K562 (cell line): Measurements from ENCODE around the gene SON. TPM values are rescaled to one million over a fixed set of nuclear protein-coding genes. Genes with fewer than 3 reads are reported as not detected.

Experiments used
- CBFB ChIP-seq: sonication (generic); formaldehyde crosslinking; IDR thresholded peaks from 2 replicates; pipeline ENCODE4 v1.4.0; 2020; ENCODE audit warnings: mild to moderate bottlenecking, missing genetic modification reagents
- CBX5 ChIP-seq: IDR thresholded peaks from 2 replicates; pipeline ENCODE4 v1.6.1; 2014; ENCODE audit warnings: low read depth, borderline replicate concordance
- MECOM ChIP-seq: fragments of 250-450 bp; sonication (Bioruptor Pico); IDR thresholded peaks from 2 replicates; pipeline ENCODE4 v1.8.0; 2022; ENCODE audit warnings: inconsistent platforms
- NELFE ChIP-seq: IDR thresholded peaks from 2 replicates; pipeline ENCODE4 v1.6.1; 2011; ENCODE audit warnings: mild to moderate bottlenecking; ENCODE audit not compliant: insufficient read depth, insufficient read length
- RFX5 ChIP-seq: IDR thresholded peaks from 2 replicates; pipeline ENCODE4 v1.6.1; 2011; ENCODE audit warnings: low read depth, mild to moderate bottlenecking, improper control_type of control experiment, low read length
- SMARCA4 ChIP-seq: fragments of 450-650 bp; IDR thresholded peaks from 2 replicates; pipeline ENCODE4 v1.6.1; 2016
- XRCC5 ChIP-seq: fragments of 200-400 bp; formaldehyde crosslinking; IDR thresholded peaks from 2 replicates; pipeline ENCODE4 v1.6.1; 2017; ENCODE audit warnings: low read depth, mild to moderate bottlenecking, low read length
- ZNF24 ChIP-seq: fragments of 450-650 bp; IDR thresholded peaks from 2 replicates; pipeline ENCODE4 v1.6.1; 2016
- ZNF282 ChIP-seq: sonication (generic); formaldehyde crosslinking; IDR thresholded peaks from 2 replicates; pipeline ENCODE4 v1.8.1; 2023; ENCODE audit warnings: missing genetic modification reagents
- ZNF592 ChIP-seq: fragments of 450-650 bp; IDR thresholded peaks from 2 replicates; pipeline ENCODE4 v1.6.1; 2017; ENCODE audit warnings: antibody characterized with exemption, mild to moderate bottlenecking
- polyA plus RNA-seq, 8 experiments: library from polyadenylated mRNA; depleted of rRNA in 4 of 8; stranded (reverse) in 5 of 8; unstranded in 3 of 8; fragments of >200 nt; fragmentation: Nextera tagmentation in 2 of 8; fragmentation: Illumina TruSeq in 1 of 8; extraction: Ambion mirVana in 2 of 8; extraction: Trizol in 1 of 8; gene quantifications; 2 replicates each; pipeline versions ENCODE4 v1.2.1 to v1.2.3, GENCODE V29; 2011 to 2014; ENCODE audit warnings: inconsistent platforms in 1 of 8, missing spikeins in 1 of 8
- total RNA-seq, 7 experiments: library from RNA; depleted of rRNA in 6 of 7; stranded (reverse); fragments of >200 nt in 6 of 7; fragmentation: Illumina TruSeq in 2 of 7; extraction: Trizol in 2 of 7; gene quantifications; 2 replicates each; pipeline versions ENCODE4 v1.2.1 to v1.2.3, GENCODE V29; 2011 to 2021; ENCODE audit warnings: low replicate concordance in 1 of 7
- TF ChIP-seq, protein P1 (sequence below): fragments of 250-450 bp; sonication (Bioruptor Pico); IDR thresholded peaks from 2 replicates; pipeline ENCODE4 v1.5.0; 2021; ENCODE audit warnings: mild to moderate bottlenecking, moderate library complexity
- TF ChIP-seq, protein P2 (sequence below): sonication (generic); formaldehyde crosslinking; IDR thresholded peaks from 2 replicates; pipeline ENCODE4 v1.8.0; 2023; ENCODE audit warnings: missing genetic modification reagents, mild to moderate bottlenecking, borderline replicate concordance

The SON gene
- total and polyA plus RNA-seq, 9 of the 15 experiments (the other 6 are each of a cell fraction or from before 2014, with no cell fraction given) = 105 to 742 (median 187) TPM

GRCh38 chr21:33542640-33543504 lies at the start of gene SON (continued):
- TF ChIP-seq, protein P1, sequence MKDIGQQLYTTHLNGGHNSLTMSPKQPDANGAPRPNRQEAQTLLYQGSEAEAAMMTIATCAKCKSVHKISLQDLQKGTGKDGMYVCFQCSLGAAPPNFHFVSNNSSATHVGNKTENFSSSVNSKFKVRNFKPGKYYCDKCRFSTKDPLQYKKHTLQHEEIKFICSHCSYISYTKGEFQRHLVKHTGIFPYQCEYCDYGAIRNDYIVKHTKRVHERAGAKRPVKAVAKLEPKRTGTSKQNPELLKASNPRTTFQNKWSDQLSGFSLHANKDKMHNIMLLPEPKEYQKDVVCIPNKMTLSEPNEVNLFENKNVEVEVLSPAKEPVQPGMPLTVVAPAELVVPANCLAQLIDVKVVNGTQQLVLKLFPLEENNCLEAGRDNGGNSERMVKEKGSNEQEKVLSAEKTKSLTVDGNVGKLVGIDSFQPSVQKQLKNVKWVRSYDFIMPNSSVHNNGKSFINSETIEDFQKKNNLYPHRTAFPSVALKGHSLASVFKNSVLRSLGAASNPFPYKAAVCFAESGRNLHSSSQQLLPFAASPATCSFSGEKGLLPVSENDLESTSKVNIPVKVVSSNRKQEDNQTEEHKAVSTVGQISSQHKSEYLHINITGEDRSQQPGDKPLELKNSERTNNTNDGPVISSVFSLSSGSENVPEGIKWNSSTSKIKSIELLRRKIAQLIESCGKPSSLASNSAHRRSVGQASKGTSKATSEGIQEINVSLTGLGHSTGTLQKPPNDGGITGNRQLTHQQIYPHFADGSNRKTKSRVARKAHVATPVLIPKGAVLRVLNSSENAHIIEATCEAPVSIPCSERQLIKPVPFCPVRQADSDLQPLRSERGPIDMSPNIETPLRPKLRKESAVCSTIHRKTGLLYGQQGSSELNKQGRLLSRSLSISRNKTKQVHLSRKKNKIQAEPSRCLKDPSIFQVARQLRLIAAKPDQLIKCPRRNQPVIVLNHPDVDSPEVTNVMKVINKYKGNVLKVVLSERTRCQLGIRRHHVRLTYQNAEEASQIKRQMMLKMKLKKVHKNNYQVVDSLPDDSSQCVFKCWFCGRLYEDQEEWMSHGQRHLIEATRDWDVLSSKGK (CRISPR knock-in tag) = no peak
- TF ChIP-seq, protein P2, sequence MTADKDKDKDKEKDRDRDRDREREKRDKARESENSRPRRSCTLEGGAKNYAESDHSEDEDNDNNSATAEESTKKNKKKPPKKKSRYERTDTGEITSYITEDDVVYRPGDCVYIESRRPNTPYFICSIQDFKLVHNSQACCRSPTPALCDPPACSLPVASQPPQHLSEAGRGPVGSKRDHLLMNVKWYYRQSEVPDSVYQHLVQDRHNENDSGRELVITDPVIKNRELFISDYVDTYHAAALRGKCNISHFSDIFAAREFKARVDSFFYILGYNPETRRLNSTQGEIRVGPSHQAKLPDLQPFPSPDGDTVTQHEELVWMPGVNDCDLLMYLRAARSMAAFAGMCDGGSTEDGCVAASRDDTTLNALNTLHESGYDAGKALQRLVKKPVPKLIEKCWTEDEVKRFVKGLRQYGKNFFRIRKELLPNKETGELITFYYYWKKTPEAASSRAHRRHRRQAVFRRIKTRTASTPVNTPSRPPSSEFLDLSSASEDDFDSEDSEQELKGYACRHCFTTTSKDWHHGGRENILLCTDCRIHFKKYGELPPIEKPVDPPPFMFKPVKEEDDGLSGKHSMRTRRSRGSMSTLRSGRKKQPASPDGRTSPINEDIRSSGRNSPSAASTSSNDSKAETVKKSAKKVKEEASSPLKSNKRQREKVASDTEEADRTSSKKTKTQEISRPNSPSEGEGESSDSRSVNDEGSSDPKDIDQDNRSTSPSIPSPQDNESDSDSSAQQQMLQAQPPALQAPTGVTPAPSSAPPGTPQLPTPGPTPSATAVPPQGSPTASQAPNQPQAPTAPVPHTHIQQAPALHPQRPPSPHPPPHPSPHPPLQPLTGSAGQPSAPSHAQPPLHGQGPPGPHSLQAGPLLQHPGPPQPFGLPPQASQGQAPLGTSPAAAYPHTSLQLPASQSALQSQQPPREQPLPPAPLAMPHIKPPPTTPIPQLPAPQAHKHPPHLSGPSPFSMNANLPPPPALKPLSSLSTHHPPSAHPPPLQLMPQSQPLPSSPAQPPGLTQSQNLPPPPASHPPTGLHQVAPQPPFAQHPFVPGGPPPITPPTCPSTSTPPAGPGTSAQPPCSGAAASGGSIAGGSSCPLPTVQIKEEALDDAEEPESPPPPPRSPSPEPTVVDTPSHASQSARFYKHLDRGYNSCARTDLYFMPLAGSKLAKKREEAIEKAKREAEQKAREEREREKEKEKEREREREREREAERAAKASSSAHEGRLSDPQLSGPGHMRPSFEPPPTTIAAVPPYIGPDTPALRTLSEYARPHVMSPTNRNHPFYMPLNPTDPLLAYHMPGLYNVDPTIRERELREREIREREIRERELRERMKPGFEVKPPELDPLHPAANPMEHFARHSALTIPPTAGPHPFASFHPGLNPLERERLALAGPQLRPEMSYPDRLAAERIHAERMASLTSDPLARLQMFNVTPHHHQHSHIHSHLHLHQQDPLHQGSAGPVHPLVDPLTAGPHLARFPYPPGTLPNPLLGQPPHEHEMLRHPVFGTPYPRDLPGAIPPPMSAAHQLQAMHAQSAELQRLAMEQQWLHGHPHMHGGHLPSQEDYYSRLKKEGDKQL (CRISPR knock-in tag) = no peak
- peak; percentile 92 for TF ChIP-seq RFX5
- TF ChIP-seq CBFB (CRISPR knock-in tag) = no peak
- peak; percentile 18; the same call in 1 of the 2 replicates for TF ChIP-seq XRCC5
- TF ChIP-seq SMARCA4 = no peak; the same call in 1 of the 2 replicates
- 0 out of 2 replicates have a peak, but pooled peaks have one; percentile 11 for TF ChIP-seq ZNF24
- no peak for TF ChIP-seq CBX5
- TF ChIP-seq ZNF282 (CRISPR knock-in tag) = no peak
- TF ChIP-seq NELFE = peak; percentile 16
- no peak for TF ChIP-seq MECOM
- no peak for TF ChIP-seq ZNF592
